HG03135 (cell line): ENCODE measurements around the gene SEMA5B.

Experiments used
- ATAC-seq: cut with Tn5 transposase; IDR thresholded peaks from one replicate; pipeline ENCODE4 v1.9.1; 2021; ENCODE audit warnings: mild to moderate bottlenecking, moderate library complexity; ENCODE audit not compliant: unreplicated experiment

SEMA5B gene

GRCh38 chr3:122929188-122930062 is 98.1 kb downstream of the SEMA5B start:
- ATAC-seq = no peak

- ATAC-seq = no peak
Measured at GRCh38 chr3:122928396-122929187, 99.0 kb downstream of the SEMA5B start.

- ATAC-seq = no peak
Measured at GRCh38 chr3:122927726-122928125, 99.8 kb downstream of the SEMA5B start.

GRCh38 chr3:122926811-122927210 is 100.8 kb downstream of the SEMA5B start:
- ATAC-seq = no peak

GRCh38 chr3:122926322-122926721 is 101.2 kb downstream of the SEMA5B start:
- no peak for ATAC-seq

- no peak for ATAC-seq
Measured at GRCh38 chr3:122925756-122926155, 101.8 kb downstream of the SEMA5B start.

GRCh38 chr3:122924056-122924455 is 103.5 kb downstream of the SEMA5B start:
- ATAC-seq = no peak

- no peak for ATAC-seq
Measured at GRCh38 chr3:122923611-122924010, 104.0 kb downstream of the SEMA5B start.

GRCh38 chr3:122921791-122922651 is 105.5 kb downstream of the SEMA5B start:
- ATAC-seq = no peak

- no peak for ATAC-seq
Measured at GRCh38 chr3:122920986-122921385, 106.6 kb downstream of the SEMA5B start.

GRCh38 chr3:122919291-122919610 is 108.3 kb downstream of the SEMA5B start:
- no peak for ATAC-seq

GRCh38 chr3:122918576-122919290 is 108.8 kb downstream of the SEMA5B start:
- no peak for ATAC-seq

GRCh38 chr3:122917412-122917811 is 110.2 kb downstream of the SEMA5B start:
- no peak for ATAC-seq

- ATAC-seq = no peak
Measured at GRCh38 chr3:122916580-122916979, 111.0 kb downstream of the SEMA5B start.

- no peak for ATAC-seq
Measured at GRCh38 chr3:122916084-122916483, 111.5 kb downstream of the SEMA5B start.

GRCh38 chr3:122915300-122916055 is 112.1 kb downstream of the SEMA5B start:
- no peak for ATAC-seq

- no peak for ATAC-seq
Measured at GRCh38 chr3:122913539-122914100, 113.9 kb downstream of the SEMA5B start.

- no peak for ATAC-seq
Measured at GRCh38 chr3:122912772-122913538, 114.6 kb downstream of the SEMA5B start.

GRCh38 chr3:122911901-122912300 is 115.7 kb downstream of the SEMA5B start:
- no peak for ATAC-seq
